Kidney capillary endothelial cell (primary cell): Measurements from ENCODE around the gene CEP295NL.
A peak's percentile ranks its signal among the peaks of the same experiment; 100 is the strongest.
"Not testable (repeated sequence)": the region's sequence is repeated elsewhere in the genome, so short reads cannot be mapped to it uniquely, and the experiment has no call there.

Experiments
- DNase-seq: peaks from one replicate; pipeline ENCODE4 v3.0.0-alpha.2; 2018; ENCODE audit warnings: low spot score

CEP295NL gene

GRCh38 chr17:78886954-78887353 lies 16.0 kb downstream of the CEP295NL start:
- no peak for DNase-seq

- no peak for DNase-seq
Measured at GRCh38 chr17:78885956-78886355, 17.0 kb downstream of the CEP295NL start.

GRCh38 chr17:78884876-78885667 lies 17.9 kb downstream of the CEP295NL start:
- DNase-seq = no peak

DNA sequence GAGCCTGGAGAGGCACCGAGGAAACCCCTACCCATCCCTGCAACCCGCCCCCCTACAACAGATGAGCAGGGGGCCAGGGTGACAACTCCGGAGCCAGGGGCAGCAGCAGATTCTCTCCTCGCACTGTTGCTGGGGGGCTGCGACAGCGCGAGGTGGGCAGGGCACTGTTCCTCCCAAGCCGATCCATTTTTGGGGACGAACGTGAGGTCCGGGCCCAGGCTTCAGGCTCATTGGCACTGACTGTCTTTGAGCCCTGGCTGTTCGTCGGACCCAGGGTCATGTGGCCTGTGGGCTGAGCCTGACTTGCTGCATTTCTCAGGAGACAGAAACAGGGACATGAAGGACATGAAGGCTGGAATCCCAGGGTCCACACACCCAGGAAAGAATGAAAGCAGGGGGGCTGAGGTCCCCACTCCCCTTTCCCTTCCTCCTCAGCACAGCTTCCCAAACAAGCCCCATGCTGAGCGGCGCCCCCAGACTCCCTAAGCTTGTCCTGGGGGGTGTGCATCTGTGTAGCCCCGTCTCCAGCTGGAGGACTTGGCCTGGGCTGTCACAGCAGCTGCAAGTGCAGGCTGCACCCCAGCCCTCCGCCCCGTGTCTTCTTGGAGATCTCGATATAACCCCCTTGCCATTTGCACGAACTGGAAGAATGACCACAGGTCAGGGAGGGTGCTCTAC lies 18.7 kb downstream of the CEP295NL start:
- DNase-seq = no peak

- DNase-seq = peak; percentile 95
Measured at GRCh38 chr17:78883533-78884131, 19.4 kb downstream of the CEP295NL start.

DNA sequence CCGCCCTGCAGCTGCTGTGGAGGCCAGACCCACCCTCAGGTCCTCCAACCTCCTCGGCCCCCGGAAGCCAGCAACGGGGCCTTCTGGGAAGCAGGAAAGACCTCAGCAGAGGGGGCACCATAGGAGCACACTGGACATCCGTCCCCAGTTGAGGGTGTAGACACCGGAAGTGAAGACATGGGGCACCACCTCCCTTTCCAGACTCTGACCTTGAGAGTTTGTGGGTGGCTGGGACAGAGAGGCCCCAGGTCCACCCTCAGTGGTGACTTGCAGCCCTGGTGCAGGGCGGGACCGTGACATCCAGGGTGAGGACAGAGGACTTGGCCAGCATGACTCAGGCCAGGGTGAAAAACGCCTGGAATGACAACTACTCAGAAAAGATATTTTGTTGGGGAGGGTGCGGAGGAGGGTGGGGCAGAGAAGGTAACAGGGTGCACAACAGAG lies 19.9 kb downstream of the CEP295NL start:
- peak; percentile 79 for DNase-seq

- DNase-seq = no peak
Measured at GRCh38 chr17:78882540-78883088, 20.4 kb downstream of the CEP295NL start.

DNA sequence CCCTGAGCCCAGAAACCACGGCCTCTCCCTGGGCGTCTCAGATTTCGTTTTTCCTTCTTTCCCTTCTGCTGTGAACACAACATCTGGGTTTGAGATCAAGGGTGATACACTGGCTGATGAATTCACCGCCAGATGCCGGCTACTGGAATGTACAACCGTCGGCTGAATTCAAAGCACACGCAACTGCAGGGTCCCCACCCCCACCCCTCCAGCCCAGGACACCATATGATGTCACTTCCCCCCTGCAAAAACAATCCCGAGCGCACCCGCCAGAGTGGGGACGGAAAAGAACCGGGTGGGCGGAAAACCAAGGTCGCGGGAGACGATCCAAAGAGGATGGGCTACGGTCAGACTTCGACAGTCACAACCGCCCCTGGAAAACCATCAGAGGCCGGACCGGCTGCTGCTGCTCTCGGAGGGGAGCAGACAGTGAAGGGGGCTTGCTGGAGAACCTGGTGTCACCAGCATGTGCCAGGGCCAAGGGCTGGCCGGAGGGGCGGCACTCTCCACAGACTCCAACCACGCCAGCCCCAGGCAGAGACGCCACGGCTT lies 23.3 kb downstream of the CEP295NL start:
- peak; percentile 75 for DNase-seq

- no peak for DNase-seq
Measured at GRCh38 chr17:78878871-78879527, 24.0 kb downstream of the CEP295NL start.

- no peak for DNase-seq
Measured at GRCh38 chr17:78878261-78878660, 24.7 kb downstream of the CEP295NL start.

- DNase-seq = not testable (repeated sequence)
Measured at GRCh38 chr17:78876954-78877517, 26.0 kb downstream of the CEP295NL start.

- DNase-seq = no peak
Measured at GRCh38 chr17:78876094-78876597, 26.9 kb downstream of the CEP295NL start.

- peak; percentile 51 for DNase-seq
Measured at GRCh38 chr17:78875363-78876093, 27.5 kb downstream of the CEP295NL start.

DNA sequence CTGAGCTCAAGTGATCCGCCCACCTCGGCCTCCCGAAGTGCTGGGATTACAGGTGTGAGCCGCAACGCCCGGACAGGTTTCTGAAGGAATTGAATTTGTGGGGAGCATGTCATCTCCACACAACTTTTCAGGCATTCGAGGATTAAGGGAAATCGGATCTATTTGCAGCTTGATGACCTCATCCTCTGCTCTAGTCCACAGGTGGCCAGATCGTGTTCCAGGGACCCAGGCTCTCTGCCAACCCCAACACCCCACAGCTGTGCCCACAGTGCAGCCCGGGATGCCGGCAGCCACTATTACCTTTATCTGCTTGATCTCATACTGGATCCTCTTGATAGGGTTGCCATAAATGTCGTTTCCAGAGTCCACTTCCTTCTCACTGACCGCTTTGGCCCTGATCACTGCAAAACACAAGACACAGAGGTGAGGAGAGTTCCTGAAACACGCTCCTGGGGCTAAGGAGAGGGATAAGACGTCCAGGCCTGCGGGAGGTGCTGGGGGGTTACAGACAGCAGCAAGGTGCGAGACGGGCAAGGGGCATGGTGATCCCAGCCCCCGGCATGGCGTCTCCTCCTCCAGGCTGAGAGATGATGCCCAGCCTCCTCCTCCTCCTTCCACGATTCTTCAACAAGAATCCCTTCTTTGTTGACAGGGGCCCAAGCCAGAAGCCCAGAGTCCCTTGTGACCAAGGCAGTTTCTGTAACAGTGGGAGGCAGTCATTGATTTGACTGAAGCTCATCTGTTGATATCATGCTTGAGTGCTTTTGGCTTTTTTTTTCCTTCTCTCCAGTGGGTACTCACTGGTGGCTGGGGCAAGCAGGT lies 29.3 kb downstream of the CEP295NL start:
- DNase-seq = no peak

- no peak for DNase-seq
Measured at GRCh38 chr17:78872486-78872885, 30.5 kb downstream of the CEP295NL start.

DNA sequence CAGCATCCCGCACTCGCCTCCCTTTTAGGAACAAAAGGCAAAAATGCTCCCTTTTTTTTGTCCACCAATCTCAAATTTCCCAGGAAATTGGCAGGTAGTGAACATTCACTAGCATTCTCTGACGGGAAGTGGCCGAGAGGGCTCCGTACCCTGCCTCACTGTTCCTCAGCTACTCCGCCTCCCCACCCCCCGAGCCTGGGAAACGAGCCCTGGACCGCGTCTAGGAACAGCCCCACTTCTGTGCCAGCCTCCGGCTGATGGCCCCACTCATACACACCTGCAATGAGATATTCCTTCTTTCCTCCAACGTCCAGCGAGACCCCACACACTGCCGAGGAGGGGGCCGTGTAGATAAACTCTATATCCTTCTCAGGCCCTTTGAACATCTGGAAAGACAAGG lies 32.4 kb downstream of the CEP295NL start:
- DNase-seq = no peak

DNA sequence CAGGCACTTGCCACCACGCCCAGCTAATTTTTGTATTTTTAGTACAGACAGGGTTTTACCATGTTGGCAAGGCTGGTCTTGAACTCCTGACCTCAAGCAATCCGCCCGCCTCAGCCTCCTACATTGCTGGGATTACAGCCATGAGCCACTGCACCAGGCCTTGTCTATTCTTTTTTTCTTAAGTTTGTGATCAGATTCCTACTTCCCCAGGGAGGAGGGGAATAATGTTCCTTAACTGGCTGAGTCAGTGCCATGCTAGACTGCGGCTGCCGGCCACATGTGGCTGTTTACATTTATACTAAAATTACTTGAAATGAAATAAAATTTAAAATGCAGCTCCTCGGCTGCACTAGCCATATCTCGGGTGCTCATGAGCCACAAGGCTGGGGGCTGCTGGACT lies 34.6 kb downstream of the CEP295NL start:
- no peak for DNase-seq

GRCh38 chr17:78867046-78867445 lies 36.0 kb downstream of the CEP295NL start:
- DNase-seq = not testable (repeated sequence)

- peak; percentile 77 for DNase-seq
Measured at GRCh38 chr17:78865682-78866390, 37.2 kb downstream of the CEP295NL start.
